Smooth muscle cell (in vitro differentiated cells): ENCODE results near the gene SPI1. TPM values are rescaled to one million over a fixed set of nuclear protein-coding genes. Genes with fewer than 3 reads are reported as not detected.

Source experiments
- DNase-seq: peaks from one replicate; lab custom pipeline; 2025; ENCODE audit not compliant: unreplicated experiment; lab: John Stamatoyannopoulos, UW
- H2AFZ ChIP-seq: fragments of 200-600 bp; sonication (generic); 2 replicates; pipeline ENCODE4 v1.6.0; 2016; ENCODE audit warnings: antibody characterized with exemption, low read depth, mild to moderate bottlenecking
- H3F3A ChIP-seq: fragments of 200-600 bp; sonication (generic); 2 replicates; pipeline ENCODE4 v1.6.0; 2017; ENCODE audit warnings: antibody characterized with exemption, low read depth
- H3K27ac ChIP-seq: fragments of 200-600 bp; sonication (generic); 2 replicates; pipeline ENCODE4 v1.5.1; 2016; ENCODE audit warnings: low read depth, mild to moderate bottlenecking
- H3K27me3 ChIP-seq: fragments of 200-600 bp; sonication (generic); 2 replicates; pipeline ENCODE4 v1.6.1; 2016; ENCODE audit warnings: low read depth, mild to moderate bottlenecking
- H3K36me3 ChIP-seq: fragments of 200-600 bp; sonication (generic); 2 replicates; pipeline ENCODE4 v1.5.1; 2016; ENCODE audit warnings: low read depth
- H3K4me1 ChIP-seq: fragments of 200-600 bp; sonication (generic); 2 replicates; pipeline ENCODE4 v1.5.1; 2016; ENCODE audit warnings: low read depth
- H3K4me2 ChIP-seq: fragments of 200-600 bp; sonication (generic); 2 replicates; pipeline ENCODE4 v1.6.0; 2016; ENCODE audit warnings: mild to moderate bottlenecking
- H3K4me3 ChIP-seq: fragments of 200-600 bp; sonication (generic); 2 replicates; pipeline ENCODE4 v1.5.1; 2016; ENCODE audit warnings: mild to moderate bottlenecking
- H3K79me2 ChIP-seq: fragments of 200-600 bp; sonication (generic); 2 replicates; pipeline ENCODE4 v1.6.0; 2016; ENCODE audit warnings: low read depth, mild to moderate bottlenecking
- H3K9ac ChIP-seq: fragments of 200-600 bp; sonication (generic); 2 replicates; pipeline ENCODE4 v1.6.0; 2016; ENCODE audit warnings: low read depth
- H3K9me3 ChIP-seq: fragments of 200-600 bp; sonication (generic); replicated peaks from 2 replicates; pipeline ENCODE4 v1.5.1; 2016; ENCODE audit warnings: low read depth
- H4K20me1 ChIP-seq: fragments of 200-600 bp; sonication (generic); 2 replicates; pipeline ENCODE4 v1.6.0; 2016; ENCODE audit warnings: low read depth
- CTCF ChIP-seq: fragments of 200-600 bp; sonication (generic); IDR thresholded peaks from 2 replicates; pipeline ENCODE4 v1.5.1; 2017; ENCODE audit warnings: borderline replicate concordance, mild to moderate bottlenecking, antibody characterized with exemption; ENCODE audit not compliant: insufficient read depth, poor library complexity, severe bottlenecking
- WGBS: methylation state at CpG from one replicate; pipeline ENCODE4 v1.1.7; 2016; ENCODE audit warnings: low lambda C conversion rate; 5-methylcytosine and 5-hydroxymethylcytosine counted together
- polyA plus RNA-seq: library from polyadenylated mRNA; unstranded; fragments of >200 nt; fragmentation: Nextera tagmentation; extraction: Ambion mirVana; gene quantifications from 2 replicates; pipeline ENCODE4 v1.2.1, GENCODE V29; 2016
- total RNA-seq: library from RNA; depleted of rRNA; stranded (reverse); fragments of >200 nt; gene quantifications from 2 replicates; pipeline ENCODE4 v1.2.3, GENCODE V29; 2014

The SPI1 gene
- total and polyA plus RNA-seq, 2 experiments from 2014 or later = not detected

GRCh38 chr11:47406896-47407745 is 28.8 kb upstream of the SPI1 start:
- H3K4me3 ChIP-seq = peak overlapping the region; percentile 59
- H3K27ac ChIP-seq = peak overlapping the region; percentile 90
- H3K9me3 ChIP-seq = no peaks in the 10 kb centered on the region
- 72% methylated on average over 12 of the region's 12 CpGs for WGBS
- H3K4me2 ChIP-seq = peak overlapping the region; percentile 88
- no peak overlapping the region for H2AFZ ChIP-seq
- H3F3A ChIP-seq = peaks cover 8% of the 10 kb centered on the region
- no peak for DNase-seq
- H3K9ac ChIP-seq = peak overlapping the region; percentile 73
- peaks cover 27% of the 10 kb centered on the region for H4K20me1 ChIP-seq
- peaks cover 15% of the 10 kb centered on the region for H3K4me1 ChIP-seq
- peaks cover 35% of the 10 kb centered on the region for H3K79me2 ChIP-seq
- no peaks in the 10 kb centered on the region for H3K27me3 ChIP-seq
- no peak for TF ChIP-seq CTCF
- no peaks in the 10 kb centered on the region for H3K36me3 ChIP-seq

GRCh38 chr11:47403571-47403970 is 25.2 kb upstream of the SPI1 start:
- H3K9ac ChIP-seq = no peak overlapping the region
- 75% methylated on average over 3 of the region's 3 CpGs for WGBS

GRCh38 chr11:47403135-47403534 is 24.8 kb upstream of the SPI1 start:
- no peak for TF ChIP-seq CTCF
- no peaks in the 10 kb centered on the region for H3K79me2 ChIP-seq
- no peak overlapping the region for H2AFZ ChIP-seq
- H4K20me1 ChIP-seq = no peaks in the 10 kb centered on the region
- H3K9me3 ChIP-seq = no peaks in the 10 kb centered on the region
- H3K27me3 ChIP-seq = no peaks in the 10 kb centered on the region
- no peak for DNase-seq
- H3K4me2 ChIP-seq = no peak overlapping the region
- peaks cover 14% of the 10 kb centered on the region for H3K4me1 ChIP-seq
- peaks cover 6% of the 10 kb centered on the region for H3F3A ChIP-seq
- 70% methylated on average over 4 of the region's 4 CpGs for WGBS
- no peak overlapping the region for H3K4me3 ChIP-seq
- H3K9ac ChIP-seq = no peak overlapping the region
- H3K36me3 ChIP-seq = no peaks in the 10 kb centered on the region
- H3K27ac ChIP-seq = no peak overlapping the region

More at GRCh38 chr11:47403571-47403970, 25.2 kb upstream of the SPI1 start:
- Histone ChIP-seq H3K4me3 (no peak overlapping the region), H4K20me1 (no peaks in the 10 kb centered on the region), H3K4me1 (peaks cover 14% of the 10 kb centered on the region), H2AFZ (no peak overlapping the region), H3K27ac (no peak overlapping the region), H3K36me3 (no peaks in the 10 kb centered on the region), H3F3A (peaks cover 6% of the 10 kb centered on the region), H3K9me3 (no peaks in the 10 kb centered on the region), H3K27me3 (no peaks in the 10 kb centered on the region), H3K4me2 (no peak overlapping the region), H3K79me2 (no peaks in the 10 kb centered on the region)
- no peak for DNase-seq
- TF ChIP-seq CTCF = no peak
